Measurements from ENCODE around the gene SREK1IP1.

SREK1IP1 gene

GRCh38 chr5:64680289-64680688, 88.2 kb downstream of the SREK1IP1 start:
- no peak for DNase-seq

- DNase-seq, result no peak
Observed at GRCh38 chr5:64678374-64678773, 90.1 kb downstream of the SREK1IP1 start.

- DNase-seq, result no peak
Observed at GRCh38 chr5:64671678-64672077, 96.8 kb downstream of the SREK1IP1 start.

GRCh38 chr5:64670277-64670676, 98.2 kb downstream of the SREK1IP1 start:
- no peak for DNase-seq

All from NCI-H2029 treated with DMSO at 0.1 percent for 48 hours (cell line).